ENCODE results near the gene PURA.
"Not testable (repeated sequence)": the region's sequence is repeated elsewhere in the genome, so short reads cannot be mapped to it uniquely, and the experiment has no call there.

Gene PURA

DNA sequence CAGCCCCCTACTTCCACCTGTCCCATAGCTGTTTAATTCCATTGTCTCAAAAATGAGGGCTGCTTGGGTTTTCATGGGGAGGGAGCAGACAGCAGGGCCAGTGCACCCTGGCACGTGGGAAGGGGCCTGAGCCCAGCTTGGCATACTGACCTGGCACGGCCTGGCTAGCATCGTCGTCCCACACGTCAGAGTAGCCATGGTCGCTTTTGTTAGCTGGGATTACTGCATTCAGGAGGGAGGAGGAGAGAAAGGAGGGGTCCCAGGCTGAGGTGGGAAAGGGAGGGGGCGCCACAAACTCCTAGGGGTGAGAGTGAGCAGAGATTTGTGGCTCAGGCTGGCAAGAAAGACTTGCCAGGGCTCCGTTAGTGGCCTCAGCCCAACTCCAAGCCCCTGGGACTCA, 40.0 kb downstream of the PURA start:
- H3K27ac Mint-ChIP-seq = no peak overlapping the region
- peaks cover 4% of the 10 kb centered on the region for H3K4me1 Mint-ChIP-seq
- DNase-seq = no peak
- H3K36me3 Mint-ChIP-seq (ENCODE audit: low read depth) = no peaks in the 10 kb centered on the region
- TF ChIP-seq, protein P1, sequence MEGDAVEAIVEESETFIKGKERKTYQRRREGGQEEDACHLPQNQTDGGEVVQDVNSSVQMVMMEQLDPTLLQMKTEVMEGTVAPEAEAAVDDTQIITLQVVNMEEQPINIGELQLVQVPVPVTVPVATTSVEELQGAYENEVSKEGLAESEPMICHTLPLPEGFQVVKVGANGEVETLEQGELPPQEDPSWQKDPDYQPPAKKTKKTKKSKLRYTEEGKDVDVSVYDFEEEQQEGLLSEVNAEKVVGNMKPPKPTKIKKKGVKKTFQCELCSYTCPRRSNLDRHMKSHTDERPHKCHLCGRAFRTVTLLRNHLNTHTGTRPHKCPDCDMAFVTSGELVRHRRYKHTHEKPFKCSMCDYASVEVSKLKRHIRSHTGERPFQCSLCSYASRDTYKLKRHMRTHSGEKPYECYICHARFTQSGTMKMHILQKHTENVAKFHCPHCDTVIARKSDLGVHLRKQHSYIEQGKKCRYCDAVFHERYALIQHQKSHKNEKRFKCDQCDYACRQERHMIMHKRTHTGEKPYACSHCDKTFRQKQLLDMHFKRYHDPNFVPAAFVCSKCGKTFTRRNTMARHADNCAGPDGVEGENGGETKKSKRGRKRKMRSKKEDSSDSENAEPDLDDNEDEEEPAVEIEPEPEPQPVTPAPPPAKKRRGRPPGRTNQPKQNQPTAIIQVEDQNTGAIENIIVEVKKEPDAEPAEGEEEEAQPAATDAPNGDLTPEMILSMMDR (IDR thresholded peaks at IDR 0.05) = no peak
- H3K4me3 Mint-ChIP-seq = no peak overlapping the region
- no peaks in the 10 kb centered on the region for H3K9me3 Mint-ChIP-seq
- H3K27me3 Mint-ChIP-seq (ENCODE audit: low read depth, poor library complexity) = peaks cover 82% of the 10 kb centered on the region

DNA sequence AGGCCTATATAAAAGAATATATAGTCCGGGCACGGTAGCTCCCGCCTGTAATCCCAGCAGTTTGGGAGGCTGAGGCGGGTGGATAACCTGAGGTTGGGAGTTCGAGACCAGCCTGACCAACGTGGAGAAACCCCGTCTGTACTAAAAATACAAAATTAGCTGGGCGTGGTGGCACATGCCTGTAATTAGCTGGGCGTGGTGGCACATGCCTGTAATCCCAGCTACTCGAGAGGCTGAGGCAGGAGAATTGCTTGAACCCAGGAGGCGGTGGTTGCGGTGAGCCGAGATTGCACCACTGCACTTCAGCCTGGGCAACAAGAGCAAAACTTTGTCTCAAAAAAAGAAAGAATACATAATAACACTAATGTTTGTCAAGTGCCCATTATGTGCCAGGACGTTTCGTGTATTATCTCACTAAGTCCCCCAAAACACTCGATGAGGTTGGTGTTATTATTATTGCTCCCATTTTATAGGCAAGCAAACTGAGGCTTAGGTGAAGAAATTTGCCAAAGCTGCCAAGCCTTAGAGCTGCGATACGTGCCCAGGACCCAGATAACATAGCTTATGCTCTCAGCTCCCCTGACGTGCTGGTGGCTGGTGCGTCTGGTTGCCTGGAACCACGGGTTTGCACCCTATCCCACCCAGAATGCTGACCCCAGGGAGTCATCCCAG, 40.9 kb downstream of the PURA start:
- H3K27me3 Mint-ChIP-seq (ENCODE audit: low read depth, poor library complexity) = peaks cover 84% of the 10 kb centered on the region
- H3K27ac Mint-ChIP-seq; H3K9me3 Mint-ChIP-seq; H3K4me1 Mint-ChIP-seq; H3K36me3 Mint-ChIP-seq (ENCODE audit: low read depth); H3K4me3 Mint-ChIP-seq; DNase-seq: not testable (repeated sequence)

DNA sequence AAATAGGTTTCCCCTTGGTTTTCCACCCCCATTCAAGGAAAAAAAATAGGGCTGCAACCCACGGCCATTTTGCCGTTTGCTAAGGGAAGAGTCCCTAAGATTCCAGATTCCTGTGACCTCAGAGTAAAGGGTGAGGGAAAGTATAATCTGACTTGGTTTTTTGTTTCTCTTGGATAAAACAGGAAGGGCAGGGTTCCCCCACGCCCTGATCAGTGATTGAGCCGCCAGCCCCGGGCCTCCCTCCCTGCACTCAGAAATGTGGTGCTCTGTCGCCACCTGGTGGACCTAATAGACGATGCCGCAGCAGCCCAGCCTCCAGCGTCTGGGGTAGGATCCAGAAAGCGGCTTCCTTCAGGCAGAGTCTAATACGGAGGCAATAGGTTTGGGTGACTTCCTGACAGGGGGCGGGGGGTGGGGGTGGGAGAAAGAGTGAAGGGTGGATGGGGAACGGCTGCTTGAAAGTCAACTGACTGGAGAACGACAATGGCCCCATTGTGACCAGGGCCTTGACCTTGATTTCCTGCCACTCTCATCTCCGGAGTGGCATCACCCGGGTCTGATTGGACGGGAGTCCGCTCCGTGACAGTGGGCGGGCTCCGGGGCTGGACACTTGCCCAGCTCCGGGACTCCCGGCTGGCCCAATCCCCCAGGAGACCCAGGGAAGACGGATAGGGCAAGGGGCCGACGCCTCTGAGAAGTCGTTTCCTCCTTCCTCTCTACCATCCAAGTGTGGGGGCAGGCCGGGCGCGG, 43.3 kb downstream of the PURA start:
- peak; percentile 91 for DNase-seq
- Mint-ChIP-seq H3K4me1 (peaks cover 4% of the 10 kb centered on the region), H3K36me3 (ENCODE audit: low read depth) (no peaks in the 10 kb centered on the region), H3K27ac (no peak overlapping the region), H3K9me3 (no peaks in the 10 kb centered on the region), H3K4me3 (peak overlapping the region; percentile 63), H3K27me3 (ENCODE audit: low read depth, poor library complexity) (peaks cover 68% of the 10 kb centered on the region)
- TF ChIP-seq, protein P1 (IDR thresholded peaks at IDR 0.05) = peak; percentile 78

DNA sequence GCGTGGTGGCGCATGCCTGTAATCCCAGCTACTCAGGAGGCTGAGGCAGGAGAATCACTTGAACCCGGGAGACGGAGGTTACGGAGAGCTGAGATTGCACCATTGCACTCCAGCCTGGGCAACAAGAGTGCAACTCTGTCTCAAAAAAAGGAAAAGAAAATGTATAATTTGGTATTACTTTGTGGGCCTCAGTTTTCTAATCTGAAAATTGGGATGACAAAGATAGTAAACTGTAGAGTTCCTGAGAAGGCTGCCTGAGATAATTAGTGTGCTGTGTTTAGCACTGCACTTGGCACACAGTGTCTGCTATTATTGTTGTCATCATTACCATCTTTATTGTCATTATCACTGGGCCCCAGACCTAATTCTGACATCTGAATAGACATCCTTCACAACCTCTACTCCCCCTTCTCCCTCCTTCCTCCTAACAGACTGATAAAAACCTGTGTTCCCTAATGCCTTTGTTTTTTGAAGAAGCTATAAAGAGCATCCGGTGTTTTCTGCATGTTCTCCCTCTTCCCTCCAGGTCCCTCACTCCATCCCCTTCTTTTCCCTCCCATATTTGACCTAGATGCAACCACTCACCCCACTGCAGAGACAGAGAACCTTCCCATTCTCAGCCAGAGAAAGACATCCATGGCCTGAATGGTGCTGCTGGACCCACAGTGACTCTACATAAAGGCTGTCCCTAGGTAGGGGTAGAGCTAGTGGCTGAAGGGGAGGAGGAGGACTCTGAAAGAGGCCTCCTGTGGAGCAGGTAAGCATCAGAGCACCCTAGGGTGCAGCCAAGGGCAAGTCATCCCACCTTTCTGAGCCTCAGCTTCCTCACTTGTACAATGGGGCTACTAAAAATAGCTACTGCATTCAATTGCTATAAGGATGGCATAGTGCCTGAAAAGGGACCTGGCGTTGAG, 45.4 kb downstream of the PURA start:
- no peaks in the 10 kb centered on the region for H3K9me3 Mint-ChIP-seq
- H3K4me3 Mint-ChIP-seq = no peak overlapping the region

DNA sequence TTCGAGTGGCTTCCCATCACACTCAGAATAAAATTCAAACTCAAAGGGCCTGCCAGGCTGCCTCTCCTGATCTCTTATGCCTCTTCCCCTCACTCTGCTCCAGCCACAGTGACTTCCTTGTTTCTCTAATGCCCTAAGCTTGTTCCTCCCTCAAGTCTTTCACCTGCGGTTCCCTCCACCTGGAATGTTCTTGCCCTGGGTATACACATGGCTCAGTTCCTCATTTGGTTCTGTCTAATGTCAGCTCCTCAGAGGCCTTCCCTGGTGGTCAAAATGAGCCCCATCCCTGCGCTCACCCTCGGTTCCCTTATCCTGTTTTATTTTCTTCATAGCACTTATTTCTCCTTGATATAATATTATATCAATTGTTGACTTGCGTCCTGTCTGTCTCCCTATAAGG, 48.4 kb downstream of the PURA start:
- no peaks in the 10 kb centered on the region for H3K36me3 Mint-ChIP-seq (ENCODE audit: low read depth)
- H3K27me3 Mint-ChIP-seq (ENCODE audit: low read depth, poor library complexity) = peaks cover 46% of the 10 kb centered on the region
- H3K4me1 Mint-ChIP-seq = peaks cover 7% of the 10 kb centered on the region
- TF ChIP-seq, protein P1 (IDR thresholded peaks at IDR 0.05) = no peak
- H3K27ac Mint-ChIP-seq = no peak overlapping the region
- no peak for DNase-seq
- no peak overlapping the region for H3K4me3 Mint-ChIP-seq
- H3K9me3 Mint-ChIP-seq = no peaks in the 10 kb centered on the region

More for the DNA sequence above, 45.4 kb downstream of the PURA start:
- H3K27ac Mint-ChIP-seq = no peak overlapping the region
- DNase-seq = no peak
- H3K27me3 Mint-ChIP-seq (ENCODE audit: low read depth, poor library complexity) = peaks cover 62% of the 10 kb centered on the region
- H3K36me3 Mint-ChIP-seq (ENCODE audit: low read depth) = no peaks in the 10 kb centered on the region
- H3K4me1 Mint-ChIP-seq = peaks cover 4% of the 10 kb centered on the region
- TF ChIP-seq, protein P1 (IDR thresholded peaks at IDR 0.05) = no peak

DNA sequence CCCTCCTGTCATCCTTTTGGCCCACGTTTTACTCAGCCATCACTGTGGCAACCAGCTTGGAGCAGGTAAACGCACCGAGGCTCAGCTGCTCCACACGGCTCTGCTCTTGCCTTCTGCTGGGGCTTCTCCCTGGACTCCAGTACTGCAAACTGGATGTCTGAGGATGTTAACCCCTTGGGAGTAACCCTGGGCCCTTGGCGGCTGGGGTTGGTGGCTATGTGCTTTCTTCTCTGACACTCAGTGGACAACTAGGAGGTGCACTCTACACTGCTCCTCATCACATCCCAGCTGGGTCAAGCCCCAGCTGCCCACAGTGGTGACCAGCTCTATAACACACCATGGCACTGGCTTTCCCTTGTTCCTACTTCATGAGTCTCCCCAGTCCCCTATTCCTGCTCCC, 48.9 kb downstream of the PURA start:
- Mint-ChIP-seq H3K4me3 (no peak overlapping the region), H3K9me3 (no peaks in the 10 kb centered on the region), H3K4me1 (peaks cover 7% of the 10 kb centered on the region), H3K36me3 (ENCODE audit: low read depth) (no peaks in the 10 kb centered on the region), H3K27me3 (ENCODE audit: low read depth, poor library complexity) (peaks cover 41% of the 10 kb centered on the region), H3K27ac (no peak overlapping the region)
- DNase-seq = no peak
- TF ChIP-seq, protein P1 (IDR thresholded peaks at IDR 0.05) = no peak
